Measurements from ENCODE around the gene PARP11.

The PARP11 gene

GRCh38 chr12:3828888-3829287 is 44.3 kb downstream of the PARP11 start:
- no peak for DNase-seq (ENCODE audit: extremely low read depth, low read depth)
- no peak for TF ChIP-seq CTCF (IDR thresholded peaks at IDR 0.05; ENCODE audit: low read depth, low read length, missing control alignments)
- H3K4me3 ChIP-seq (replicated peaks; ENCODE audit: low read depth, low read length) = no peak overlapping the region

GRCh38 chr12:3827301-3828000 is 45.7 kb downstream of the PARP11 start:
- DNase-seq (ENCODE audit: extremely low read depth, low read depth) = no peak
- no peak for TF ChIP-seq CTCF (IDR thresholded peaks at IDR 0.05; ENCODE audit: low read depth, low read length, missing control alignments)
- no peak overlapping the region for H3K4me3 ChIP-seq (replicated peaks; ENCODE audit: low read depth, low read length)

GRCh38 chr12:3821441-3821840 is 51.8 kb downstream of the PARP11 start:
- TF ChIP-seq CTCF (IDR thresholded peaks at IDR 0.05; ENCODE audit: low read depth, low read length, missing control alignments) = no peak
- no peak for DNase-seq (ENCODE audit: extremely low read depth, low read depth)
- no peak overlapping the region for H3K4me3 ChIP-seq (replicated peaks; ENCODE audit: low read depth, low read length)

- no peak overlapping the region for H3K4me3 ChIP-seq (replicated peaks; ENCODE audit: low read depth, low read length)
- no peak for DNase-seq (ENCODE audit: extremely low read depth, low read depth)
- TF ChIP-seq CTCF (IDR thresholded peaks at IDR 0.05; ENCODE audit: low read depth, low read length, missing control alignments) = no peak
Measured at GRCh38 chr12:3820122-3820521, 53.1 kb downstream of the PARP11 start.

GRCh38 chr12:3816266-3816665 is 56.9 kb downstream of the PARP11 start:
- no peak for DNase-seq (ENCODE audit: extremely low read depth, low read depth)
- no peak overlapping the region for H3K4me3 ChIP-seq (replicated peaks; ENCODE audit: low read depth, low read length)
- TF ChIP-seq CTCF (IDR thresholded peaks at IDR 0.05; ENCODE audit: low read depth, low read length, missing control alignments) = no peak

- H3K4me3 ChIP-seq (replicated peaks; ENCODE audit: low read depth, low read length) = no peak overlapping the region
- TF ChIP-seq CTCF (IDR thresholded peaks at IDR 0.05; ENCODE audit: low read depth, low read length, missing control alignments) = no peak
- no peak for DNase-seq (ENCODE audit: extremely low read depth, low read depth)
Measured at GRCh38 chr12:3815094-3815766, 58.0 kb downstream of the PARP11 start.

All from HFF-Myc (cell line).